HG02642 (cell line): ENCODE results near the gene PDE11A.
"Not testable (repeated sequence)": the region's sequence is repeated elsewhere in the genome, so short reads cannot be mapped to it uniquely, and the experiment has no call there.

Experiments used
- ATAC-seq: cut with Tn5 transposase; IDR thresholded peaks from one replicate; pipeline ENCODE4 v1.9.1; 2021; ENCODE audit warnings: mild to moderate bottlenecking; ENCODE audit not compliant: unreplicated experiment, poor library complexity

Gene PDE11A

DNA sequence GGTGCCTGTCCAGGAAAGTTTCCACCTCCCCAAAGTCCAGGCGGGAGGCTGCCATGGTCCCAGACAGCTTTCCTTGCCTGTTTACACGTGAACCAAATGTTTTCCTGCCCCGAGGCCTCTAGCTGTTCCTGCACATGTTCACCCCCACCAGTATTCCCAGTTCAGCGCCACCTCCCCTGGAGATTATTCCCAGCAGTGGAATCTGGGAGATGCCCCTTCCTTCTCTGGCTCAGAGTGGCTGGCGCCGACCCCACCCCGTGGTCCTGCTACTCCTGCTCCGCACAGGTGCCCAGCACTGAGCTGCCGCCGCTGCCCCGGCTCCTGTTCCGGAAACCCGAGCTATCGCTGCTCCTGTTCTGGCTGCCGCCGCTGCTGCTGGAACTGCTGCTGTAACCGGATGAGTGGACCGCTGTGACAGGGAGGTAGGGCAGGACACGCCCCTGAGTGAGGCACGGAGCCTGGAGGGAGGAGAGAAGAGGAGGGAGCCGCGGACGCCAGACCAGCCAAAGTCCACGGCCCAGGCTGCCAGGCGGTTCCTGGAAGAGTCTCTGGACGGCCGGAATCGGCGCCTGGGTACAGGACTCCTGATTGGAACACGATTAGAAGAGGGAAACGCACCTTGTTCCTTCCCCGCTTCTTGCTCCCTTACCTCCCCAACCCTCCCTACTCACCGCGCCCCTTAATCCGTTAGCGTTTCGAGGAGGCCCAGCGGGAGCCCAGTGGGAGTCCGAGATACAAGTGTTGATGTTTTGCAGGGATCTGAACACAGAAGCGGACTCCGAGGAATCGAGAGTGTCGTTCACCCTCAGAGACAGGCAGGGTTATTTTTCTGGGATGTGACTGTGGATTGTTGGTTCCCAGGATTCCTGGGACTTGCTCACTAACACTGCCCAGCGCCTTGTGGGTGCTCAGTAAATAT, at the start of gene PDE11A:
TSS of gene PDE11A (minus strand) at position 395 of the 919 bp plus-strand sequence. CDS start at position 55, 340 bp downstream.
- peak; percentile 76 for ATAC-seq

DNA sequence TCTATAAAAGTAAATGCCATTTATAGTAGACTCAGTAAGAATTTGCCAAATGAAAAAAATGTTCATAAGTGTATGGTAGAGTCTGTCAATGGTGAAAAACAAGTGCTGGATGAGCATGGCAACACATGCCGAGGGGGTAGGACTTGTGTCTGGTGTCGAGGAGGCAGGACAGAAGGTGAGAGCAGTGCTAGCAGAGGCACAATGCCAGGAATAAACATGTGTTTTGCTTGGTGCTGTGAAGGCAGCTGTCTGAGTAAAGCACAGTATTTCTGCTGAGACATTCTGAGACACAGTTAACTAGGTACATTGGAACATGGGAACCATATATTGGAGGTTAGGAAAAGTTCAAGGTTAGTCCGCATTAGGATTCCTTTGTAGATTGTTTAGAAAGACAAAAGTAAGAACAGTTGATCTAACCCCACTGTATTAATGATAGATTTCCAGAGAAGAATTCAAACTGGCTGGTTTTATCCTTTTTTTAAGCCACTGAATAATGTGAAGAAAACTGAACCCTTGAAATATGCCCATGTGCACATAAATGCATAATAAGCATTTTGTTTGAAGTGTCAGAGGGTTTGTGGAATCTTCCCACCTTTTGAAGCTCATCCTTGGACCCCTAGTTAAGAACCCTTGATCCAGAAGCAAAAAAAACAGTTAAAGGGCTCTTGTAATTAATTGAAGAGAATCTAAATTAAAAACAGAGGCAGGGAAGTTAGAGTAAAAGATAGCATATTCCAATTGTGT, 46.8 kb upstream of the PDE11A start:
- ATAC-seq: no peak

DNA sequence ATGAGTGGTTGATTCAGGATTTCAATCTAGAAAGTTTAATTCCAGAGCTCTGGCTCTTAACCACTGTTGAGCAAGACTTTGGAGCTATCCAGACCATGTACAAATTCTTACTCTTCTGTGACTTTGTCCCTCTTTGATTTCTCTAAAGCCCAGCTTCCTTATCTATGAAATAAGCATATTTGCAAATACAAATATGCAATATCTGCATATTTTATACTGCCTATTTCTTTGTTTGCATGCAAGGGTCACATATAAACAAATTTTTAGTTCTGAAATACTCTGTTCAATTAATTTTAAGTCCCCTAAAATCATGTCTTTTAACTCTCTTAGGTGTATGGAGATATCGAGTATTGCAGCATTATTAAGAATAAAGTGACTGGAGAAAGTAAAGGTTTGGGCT, 45.1 kb upstream of the PDE11A start:
- ATAC-seq: no peak

DNA sequence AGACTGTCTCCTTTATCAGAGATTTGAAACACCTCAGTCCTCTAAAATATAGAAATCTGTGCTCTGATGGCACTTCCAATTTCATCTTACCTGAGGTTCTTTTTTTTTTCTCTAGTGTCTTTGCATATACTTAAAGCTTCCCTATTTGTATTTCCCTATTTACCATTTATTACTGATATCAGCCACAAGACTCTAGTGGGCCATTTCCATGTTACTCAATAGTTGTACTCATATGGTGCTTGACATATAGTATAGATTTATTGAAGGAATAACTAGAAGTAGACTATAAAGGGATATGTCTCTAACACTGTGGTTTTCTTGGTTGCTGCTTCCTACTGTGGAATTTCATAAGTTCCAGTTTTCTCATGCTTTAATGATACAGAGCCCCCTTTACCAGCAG, 42.7 kb upstream of the PDE11A start:
- ATAC-seq: no peak

DNA sequence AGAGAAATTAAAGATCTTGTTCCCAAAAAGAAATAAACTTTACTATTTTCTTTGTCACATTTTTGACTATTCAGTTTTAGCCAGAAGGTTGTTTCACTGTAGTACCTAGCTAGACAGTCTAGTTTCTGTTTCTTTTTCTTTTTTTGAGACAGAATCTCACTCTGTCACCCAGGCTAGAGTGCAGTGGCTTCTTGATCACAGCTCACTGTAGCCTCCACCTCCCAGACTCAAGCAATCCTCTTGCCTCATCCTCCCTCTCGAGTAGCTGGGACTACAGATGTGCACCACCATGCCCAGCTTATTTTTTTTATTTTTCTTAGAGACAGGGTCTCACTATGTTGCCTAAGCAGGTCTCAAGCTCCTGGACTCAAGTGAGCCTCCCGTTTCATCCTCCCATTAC, 41.9 kb upstream of the PDE11A start:
- peak; percentile 35 for ATAC-seq

DNA sequence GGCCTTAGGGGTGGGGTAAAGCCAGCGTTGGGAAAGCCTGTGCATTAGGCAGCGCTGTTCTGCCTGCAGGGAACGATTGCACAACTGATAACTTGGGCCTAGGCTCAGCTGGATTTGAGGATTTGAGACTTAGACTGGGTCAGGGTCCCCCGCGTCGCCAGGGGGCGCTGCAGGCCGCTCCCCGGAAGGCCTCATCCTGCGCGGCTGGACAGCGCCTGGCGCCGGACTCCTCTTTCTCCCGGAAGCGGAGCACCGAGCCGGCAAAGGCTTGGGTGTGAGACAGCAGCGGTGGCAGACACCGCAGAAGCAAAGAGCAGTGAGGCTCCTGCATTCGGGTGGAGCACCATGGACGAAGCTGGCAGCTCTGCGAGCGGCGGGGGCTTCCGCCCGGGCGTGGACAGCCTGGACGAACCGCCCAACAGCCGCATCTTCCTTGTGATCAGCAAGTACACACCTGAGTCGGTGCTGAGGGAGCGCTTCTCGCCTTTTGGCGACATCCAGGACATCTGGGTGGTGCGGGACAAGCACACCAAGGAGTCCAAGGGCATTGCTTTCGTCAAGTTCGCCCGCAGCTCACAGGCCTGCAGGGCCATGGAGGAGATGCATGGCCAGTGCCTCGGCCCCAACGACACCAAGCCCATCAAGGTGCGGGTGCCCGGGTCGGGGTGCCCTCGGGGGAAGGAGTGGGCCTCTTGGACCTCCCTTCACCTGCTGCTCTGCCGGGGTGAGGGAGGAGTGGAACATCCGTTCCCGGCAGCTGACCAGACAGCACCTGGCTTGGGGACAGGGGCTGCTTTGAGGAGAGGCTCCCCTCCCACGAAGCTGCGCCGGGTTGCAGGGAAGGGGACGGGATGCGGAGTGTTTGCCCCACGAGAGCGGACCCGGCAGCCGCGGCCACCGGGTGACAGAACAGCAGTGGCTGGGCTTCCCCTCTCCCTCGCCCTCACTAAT, 39.9 kb upstream of the PDE11A start, which contains the start of gene RBM45:
TSS of gene RBM45 (plus strand) at position 236 of the 951 bp plus-strand sequence. CDS start at position 346, 110 bp downstream.
- ATAC-seq: peak; percentile 94

DNA sequence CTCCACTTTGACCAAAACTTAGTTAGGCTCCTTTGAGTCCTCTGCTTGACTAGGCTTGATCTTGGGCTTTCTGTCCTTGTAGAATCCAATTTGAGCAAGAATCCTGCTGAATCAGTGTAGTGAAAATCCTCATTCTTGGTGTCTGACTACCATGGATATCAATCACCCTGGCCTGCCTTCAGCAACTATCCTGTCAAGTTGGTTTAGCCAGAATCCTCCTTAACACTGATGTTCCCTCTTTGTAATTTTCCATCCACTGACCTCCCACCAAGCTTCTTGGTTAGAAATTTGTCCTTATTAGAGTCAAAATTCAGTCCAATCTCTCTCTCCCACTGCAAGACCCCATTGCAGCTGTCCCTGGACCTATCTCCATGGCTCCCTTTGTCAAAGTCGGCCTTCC, 39.2 kb upstream of the PDE11A start:
- ATAC-seq: peak; percentile 0

DNA sequence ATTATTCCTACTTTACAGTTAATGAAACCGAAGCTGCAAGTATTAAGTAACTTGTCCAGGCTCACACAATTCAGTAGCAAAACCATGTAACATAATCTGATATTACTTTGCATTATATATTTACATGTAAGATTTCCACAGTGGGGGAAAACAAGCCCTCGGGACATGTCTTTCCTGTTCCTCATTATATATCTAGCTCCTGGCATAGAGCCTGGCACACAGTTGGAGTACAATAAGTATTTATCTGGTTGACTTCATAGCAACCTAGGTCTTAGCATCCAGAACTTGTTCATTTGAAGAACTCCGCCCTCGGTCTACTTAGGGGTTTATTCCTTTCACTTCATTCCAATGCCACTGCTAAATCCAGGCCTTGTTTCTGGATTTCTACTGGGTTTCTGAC, 38.1 kb upstream of the PDE11A start:
- no peak for ATAC-seq

DNA sequence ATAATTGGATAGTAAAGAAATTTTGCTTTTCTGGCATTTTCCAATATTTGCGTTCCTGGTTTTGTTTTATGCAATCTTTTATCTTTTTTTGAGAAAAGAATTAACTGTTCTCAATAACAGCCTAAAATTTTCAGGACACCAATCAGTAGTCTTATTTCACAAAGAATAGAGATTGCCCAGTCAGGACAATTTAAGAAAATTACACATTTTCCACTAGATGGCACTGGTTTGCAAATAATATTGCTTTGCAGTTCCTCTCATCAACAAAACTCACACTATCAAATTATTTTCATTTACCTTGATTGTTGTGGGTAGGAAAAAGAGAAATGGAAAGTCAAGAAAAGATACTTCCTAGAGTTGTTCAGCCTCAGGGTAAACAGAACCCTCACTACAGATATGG, 37.2 kb upstream of the PDE11A start:
- no peak for ATAC-seq

DNA sequence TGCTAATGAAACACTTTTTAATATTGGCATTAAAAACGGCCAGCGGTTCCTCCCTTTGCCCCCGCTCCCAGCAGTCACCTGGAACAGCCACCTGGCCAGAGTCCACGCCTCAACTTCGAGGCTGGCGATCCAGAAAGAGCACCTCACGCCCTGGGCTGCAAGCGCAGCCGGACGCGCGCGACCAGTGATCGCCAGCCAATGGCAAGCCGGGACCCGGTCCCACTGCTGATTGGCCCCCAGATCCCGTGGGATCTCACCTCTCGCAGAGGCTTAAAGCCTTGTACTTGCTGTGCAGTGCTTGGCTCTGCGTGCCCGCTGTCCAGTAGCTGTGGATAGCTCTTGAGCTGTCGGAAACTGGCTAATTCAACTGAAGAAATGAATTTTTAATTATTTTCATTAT, 35.6 kb upstream of the PDE11A start:
- no peak for ATAC-seq

DNA sequence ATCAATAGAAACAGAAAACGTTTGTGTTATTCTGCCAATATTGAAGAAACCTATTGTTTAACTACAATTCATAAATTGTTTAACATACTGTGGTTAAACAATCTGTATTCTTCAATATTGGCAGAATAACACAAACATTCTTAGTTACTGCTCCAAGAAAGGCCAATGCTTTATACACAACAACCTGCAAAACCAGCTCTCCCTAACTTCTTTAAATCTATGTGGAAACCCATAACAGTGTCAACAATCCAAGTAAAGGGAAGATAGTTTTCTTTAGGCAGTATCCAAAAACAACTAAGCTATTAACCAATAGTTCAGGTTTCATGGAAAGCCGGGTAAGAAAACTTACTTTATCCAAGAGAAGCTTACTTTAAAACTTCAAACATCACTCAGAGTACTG, 33.5 kb upstream of the PDE11A start:
- ATAC-seq: no peak

DNA sequence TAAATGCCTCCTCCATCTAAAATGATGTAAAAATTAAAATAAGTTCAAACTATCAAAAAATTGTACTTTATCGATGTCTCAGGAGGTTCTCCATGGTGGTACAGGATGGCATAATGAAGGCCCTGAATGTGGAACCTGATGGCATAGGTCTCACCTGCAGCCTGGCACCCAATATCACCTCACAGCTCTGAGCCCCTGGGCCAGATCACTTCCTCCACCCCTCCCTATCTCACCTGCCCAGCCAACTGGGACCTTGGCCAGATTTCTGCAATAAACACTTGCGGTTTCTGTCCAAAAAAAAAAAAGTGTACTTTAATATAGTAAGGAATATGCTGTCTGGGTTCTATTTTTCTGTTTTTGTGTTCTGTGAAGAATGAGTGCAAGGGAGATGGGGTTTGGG, 33.0 kb upstream of the PDE11A start:
- no peak for ATAC-seq

DNA sequence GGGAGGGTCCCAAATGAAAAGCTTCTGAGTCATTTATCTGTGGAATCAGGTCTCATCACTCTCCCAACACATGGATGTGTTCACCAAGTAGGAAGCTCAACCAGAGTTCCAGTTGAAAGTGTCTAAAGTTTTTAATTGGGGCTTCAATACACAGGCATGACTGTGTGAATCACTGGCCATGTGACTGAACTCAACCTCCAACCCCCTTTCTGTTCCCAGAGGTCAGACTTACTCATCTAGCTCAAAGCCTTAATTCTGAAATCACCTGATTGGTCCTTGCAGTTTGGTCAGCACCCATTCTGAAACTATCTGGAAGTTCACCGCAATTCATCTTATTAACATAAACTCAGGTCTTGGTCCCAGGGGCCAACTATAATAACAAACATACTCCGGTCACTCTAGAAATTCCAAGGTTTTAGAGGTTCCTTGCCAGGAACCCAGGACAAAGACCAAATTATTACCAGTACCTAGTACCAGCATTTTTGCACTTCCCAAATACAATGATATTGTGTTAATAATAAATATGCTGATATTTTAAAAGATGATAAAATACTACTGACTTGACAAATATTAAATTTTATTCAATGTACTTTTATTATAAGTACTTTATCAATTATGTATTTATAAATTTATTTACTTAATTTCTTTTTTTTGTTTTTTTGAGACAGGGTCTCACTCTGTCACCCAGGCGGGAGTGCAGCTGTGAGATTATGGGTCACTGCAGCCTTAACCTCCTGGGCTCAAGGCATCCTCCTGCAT, 28.9 kb upstream of the PDE11A start:
- ATAC-seq: no peak

DNA sequence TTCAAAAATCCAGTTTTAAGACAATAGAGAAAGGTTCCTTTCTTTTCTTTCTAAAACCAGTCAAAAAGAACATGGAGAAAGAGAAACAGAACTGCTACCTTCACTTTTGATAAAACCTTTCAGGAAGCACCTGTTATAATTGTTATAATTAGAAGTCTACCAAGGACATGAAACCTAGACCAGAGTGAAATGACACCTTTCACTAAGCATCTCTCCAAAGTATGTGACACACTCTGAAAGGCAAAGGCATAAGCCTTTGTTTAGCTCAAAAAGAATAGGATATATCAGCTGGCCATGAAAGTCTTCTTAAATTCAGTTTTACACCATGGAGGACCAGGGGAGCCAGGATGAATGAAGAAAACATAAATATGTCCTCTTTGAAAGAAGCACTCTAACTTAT, 20.9 kb upstream of the PDE11A start:
- ATAC-seq: no peak

DNA sequence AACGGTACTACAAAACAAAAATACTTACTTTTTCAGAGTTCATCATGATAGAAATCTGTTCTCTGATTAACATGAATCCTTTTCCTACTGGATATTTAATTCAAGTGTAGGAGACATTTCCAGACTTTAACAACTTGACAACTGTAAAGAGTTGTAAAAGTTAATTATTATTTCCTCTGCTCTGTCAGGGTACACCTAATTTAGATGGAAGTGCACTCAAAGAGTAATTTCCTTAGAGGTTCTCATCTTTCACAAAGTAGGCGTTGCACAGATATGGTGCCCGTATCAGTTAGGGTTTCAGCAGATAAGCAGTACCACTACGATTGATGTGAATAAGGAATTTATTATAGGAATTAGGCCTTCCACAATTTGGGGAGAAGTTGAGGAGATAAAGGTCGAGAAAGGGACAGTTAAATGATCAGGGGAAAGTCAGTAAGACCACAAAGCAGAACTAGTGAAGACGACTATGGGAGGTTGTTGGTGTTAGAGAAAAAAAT, 16.2 kb upstream of the PDE11A start:
- no peak for ATAC-seq

DNA sequence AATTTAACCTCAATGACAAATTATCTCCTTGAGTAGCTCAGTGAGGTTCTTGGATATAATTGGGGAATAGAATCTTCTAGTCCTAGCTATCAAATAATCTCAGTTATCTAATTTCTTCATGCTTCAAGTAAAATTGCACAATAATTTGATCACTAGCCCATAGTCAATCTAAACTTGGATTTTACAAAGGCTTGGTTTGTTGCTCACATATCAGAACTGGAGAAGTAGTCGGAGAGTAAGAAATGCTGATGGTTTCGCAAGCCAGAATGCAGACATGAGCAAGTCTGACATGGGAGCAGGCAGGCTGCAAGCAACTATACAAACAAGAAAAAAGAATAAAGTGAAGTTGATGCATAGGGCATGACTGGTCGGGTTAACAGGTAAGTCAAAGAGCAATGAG, 11.7 kb upstream of the PDE11A start:
- ATAC-seq: no peak

DNA sequence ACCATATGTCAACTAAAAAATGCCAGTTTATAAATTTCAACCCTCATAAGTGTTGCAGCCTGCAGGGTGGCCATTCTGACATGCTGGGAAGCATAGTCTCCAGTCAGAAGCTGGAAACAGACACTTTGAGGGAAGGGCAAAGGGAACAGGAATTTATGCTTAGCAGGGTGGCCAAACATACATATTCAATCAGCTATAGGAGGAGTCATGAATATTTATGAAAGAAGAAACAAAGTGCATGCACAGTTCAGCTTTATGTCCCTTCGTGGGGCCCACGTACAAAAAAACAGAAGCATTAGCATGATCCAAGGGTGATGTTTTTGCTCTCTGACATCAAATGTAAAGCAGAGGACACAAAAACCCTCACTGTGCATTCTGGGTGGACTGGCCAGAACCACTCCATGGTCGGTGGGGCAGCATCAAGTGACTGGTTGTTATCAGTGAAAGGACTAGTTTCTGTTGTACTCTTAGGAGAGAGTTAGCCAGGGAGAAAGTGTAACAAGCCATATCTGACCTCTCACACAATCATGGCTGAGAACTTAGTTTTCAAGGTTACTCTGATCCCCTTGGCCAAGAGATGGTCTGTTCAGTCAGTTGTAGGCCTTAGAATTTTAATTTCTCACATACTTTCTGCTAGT, 9.9 kb upstream of the PDE11A start:
- no peak for ATAC-seq

DNA sequence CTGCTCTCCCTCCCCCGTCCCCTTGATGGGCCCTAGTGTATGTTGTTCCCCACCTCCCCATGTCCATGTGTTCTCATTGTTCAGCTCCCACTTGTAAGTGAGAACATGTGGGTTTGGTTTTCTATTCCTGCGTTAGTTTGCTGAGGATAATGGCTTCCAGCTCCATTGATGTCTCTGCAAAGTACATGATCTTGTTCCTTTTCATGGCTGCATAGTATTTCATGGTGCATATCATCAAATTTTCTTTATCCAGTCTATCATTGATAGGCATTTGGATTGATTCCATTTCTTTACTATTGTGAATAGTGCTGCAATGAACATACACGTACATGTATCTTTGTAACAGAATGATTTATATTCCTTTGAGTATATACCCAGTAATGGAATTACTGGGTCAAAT, 6.7 kb upstream of the PDE11A start:
- not testable (repeated sequence) for ATAC-seq

DNA sequence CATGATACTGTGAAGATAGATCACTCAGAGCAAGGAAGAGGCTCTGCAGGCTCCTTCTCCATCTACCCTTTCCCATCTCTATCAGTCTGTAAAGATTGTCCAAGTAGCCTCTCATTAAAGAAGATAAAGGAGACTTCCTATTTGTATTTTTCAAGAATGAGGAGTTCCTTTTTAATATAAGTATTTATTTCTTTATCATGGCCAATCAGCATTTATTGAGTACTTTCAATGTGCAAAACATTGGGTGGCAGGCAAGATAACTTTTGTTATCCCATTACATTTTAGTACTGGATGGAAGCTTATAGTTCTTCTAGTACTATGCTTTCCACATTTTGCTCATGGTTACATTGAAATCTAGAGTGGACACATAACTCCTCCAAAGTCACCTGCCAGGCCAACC, 3.6 kb upstream of the PDE11A start:
- ATAC-seq: no peak
